ENCODE data around the gene PI4K2A. TPM values are rescaled to one million over a fixed set of nuclear protein-coding genes. Genes with fewer than 3 reads are reported as not detected.
"Not testable (repeated sequence)": the region's sequence is repeated elsewhere in the genome, so short reads cannot be mapped to it uniquely, and the experiment has no call there.

The PI4K2A gene
- total RNA-seq, 1 donor from 2014 or later = 22.1 TPM

GRCh38 chr10:97686962-97687784 is 46.7 kb downstream of the PI4K2A start, which contains the start of gene AVPI1:
Gene AVPI1, minus strand, starts transcription at chr10:97687241. Its CDS starts 7,336 bp downstream, at chr10:97679905.
- H3K9me3 Mint-ChIP-seq (ENCODE audit: unreplicated experiment) = no peaks in the 10 kb centered on the region
- peak; percentile 99 for DNase-seq (ENCODE audit: extremely low spot score, unreplicated experiment)
- H3K4me1 Mint-ChIP-seq (ENCODE audit: unreplicated experiment) = peaks cover 60% of the 10 kb centered on the region
- H3K27ac Mint-ChIP-seq (ENCODE audit: unreplicated experiment) = peak within 1 kb of the TSS; percentile 86
- H3K4me3 Mint-ChIP-seq (ENCODE audit: unreplicated experiment) = peak within 1 kb of the TSS; percentile 82
- no peaks in the 10 kb centered on the region for H3K36me3 Mint-ChIP-seq (ENCODE audit: unreplicated experiment)
- H3K27me3 Mint-ChIP-seq (ENCODE audit: unreplicated experiment) = no peaks in the 10 kb centered on the region
- no peak for TF ChIP-seq CTCF (IDR thresholded peaks at IDR 0.05)

GRCh38 chr10:97687785-97688781 is 47.6 kb downstream of the PI4K2A start:
- TF ChIP-seq CTCF (IDR thresholded peaks at IDR 0.05) = no peak
- Mint-ChIP-seq H3K4me3 (ENCODE audit: unreplicated experiment) (peak overlapping the region; percentile 53), H3K27me3 (ENCODE audit: unreplicated experiment) (no peaks in the 10 kb centered on the region), H3K27ac (ENCODE audit: unreplicated experiment) (peak overlapping the region; percentile 86), H3K36me3 (ENCODE audit: unreplicated experiment) (no peaks in the 10 kb centered on the region), H3K4me1 (ENCODE audit: unreplicated experiment) (peaks cover 60% of the 10 kb centered on the region), H3K9me3 (ENCODE audit: unreplicated experiment) (no peaks in the 10 kb centered on the region)
- no peak for DNase-seq (ENCODE audit: extremely low spot score, unreplicated experiment)

GRCh38 chr10:97689559-97690020 is 49.1 kb downstream of the PI4K2A start:
- H3K9me3 Mint-ChIP-seq (ENCODE audit: unreplicated experiment) = no peaks in the 10 kb centered on the region
- TF ChIP-seq CTCF (IDR thresholded peaks at IDR 0.05) = no peak
- H3K4me3 Mint-ChIP-seq (ENCODE audit: unreplicated experiment) = no peak overlapping the region
- H3K27me3 Mint-ChIP-seq (ENCODE audit: unreplicated experiment) = no peaks in the 10 kb centered on the region
- peaks cover 48% of the 10 kb centered on the region for H3K4me1 Mint-ChIP-seq (ENCODE audit: unreplicated experiment)
- no peaks in the 10 kb centered on the region for H3K36me3 Mint-ChIP-seq (ENCODE audit: unreplicated experiment)
- no peak for DNase-seq (ENCODE audit: extremely low spot score, unreplicated experiment)
- H3K27ac Mint-ChIP-seq (ENCODE audit: unreplicated experiment) = peak overlapping the region; percentile 47

GRCh38 chr10:97690133-97690532 is 49.7 kb downstream of the PI4K2A start:
- Mint-ChIP-seq H3K9me3 (ENCODE audit: unreplicated experiment) (no peaks in the 10 kb centered on the region), H3K4me1 (ENCODE audit: unreplicated experiment) (peaks cover 42% of the 10 kb centered on the region), H3K27ac (ENCODE audit: unreplicated experiment) (peak overlapping the region; percentile 47), H3K4me3 (ENCODE audit: unreplicated experiment) (no peak overlapping the region), H3K27me3 (ENCODE audit: unreplicated experiment) (no peaks in the 10 kb centered on the region), H3K36me3 (ENCODE audit: unreplicated experiment) (no peaks in the 10 kb centered on the region)
- TF ChIP-seq CTCF (IDR thresholded peaks at IDR 0.05) = no peak
- DNase-seq (ENCODE audit: extremely low spot score, unreplicated experiment) = no peak

- DNase-seq (ENCODE audit: extremely low spot score, unreplicated experiment); H3K4me3 Mint-ChIP-seq (ENCODE audit: unreplicated experiment); H3K9me3 Mint-ChIP-seq (ENCODE audit: unreplicated experiment); H3K4me1 Mint-ChIP-seq (ENCODE audit: unreplicated experiment); H3K36me3 Mint-ChIP-seq (ENCODE audit: unreplicated experiment); H3K27me3 Mint-ChIP-seq (ENCODE audit: unreplicated experiment); H3K27ac Mint-ChIP-seq (ENCODE audit: unreplicated experiment): not testable (repeated sequence)
Observed at GRCh38 chr10:97698072-97698655, 57.7 kb downstream of the PI4K2A start.

Data from osteocyte (in vitro differentiated cells).